GM12878 (cell line): ENCODE data around the gene IL18RAP. TPM values are rescaled to one million over a fixed set of nuclear protein-coding genes. Genes with fewer than 3 reads are reported as not detected.
A peak's percentile ranks its signal among the peaks of the same experiment; 100 is the strongest.

ENCODE experiments used
- ATF7 ChIP-seq: fragments of 450-650 bp; IDR thresholded peaks from 2 replicates; pipeline ENCODE4 v1.6.1; 2016; ENCODE audit warnings: low read depth, mild to moderate bottlenecking
- BCL11A ChIP-seq: IDR thresholded peaks from 2 replicates; pipeline ENCODE4 v1.6.1; 2011; ENCODE audit warnings: low read depth, low read length
- BCL3 ChIP-seq: IDR thresholded peaks from 2 replicates; pipeline ENCODE4 v1.6.1; 2011; ENCODE audit warnings: borderline replicate concordance, low read depth, mild to moderate bottlenecking, moderate library complexity, low read length; ENCODE audit not compliant: insufficient read depth, poor library complexity, severe bottlenecking
- DPF2 ChIP-seq: fragments of 450-650 bp; IDR thresholded peaks from 2 replicates; pipeline ENCODE4 v1.6.1; 2017; ENCODE audit warnings: mild to moderate bottlenecking
- FOXK2 ChIP-seq: fragments of 450-650 bp; IDR thresholded peaks from 2 replicates; pipeline ENCODE4 v1.6.1; 2017; ENCODE audit warnings: mild to moderate bottlenecking, moderate library complexity
- IRF3 ChIP-seq: fragments of 450-650 bp; IDR thresholded peaks from 2 replicates; pipeline ENCODE4 v1.6.1; 2014; ENCODE audit warnings: mild to moderate bottlenecking
- JUND ChIP-seq: IDR thresholded peaks from 2 replicates; pipeline ENCODE4 v1.6.1; 2012; ENCODE audit warnings: low read depth, mild to moderate bottlenecking, low read length, improper control_type of control experiment, moderate library complexity
- MTA3 ChIP-seq: IDR thresholded peaks from 2 replicates; pipeline ENCODE4 v1.6.1; 2012; ENCODE audit warnings: low read length, inconsistent platforms, borderline replicate concordance
- MYB ChIP-seq: fragments of 150-350 bp; IDR thresholded peaks from 2 replicates; pipeline ENCODE4 v1.6.1; 2014; ENCODE audit warnings: mild to moderate bottlenecking, low read depth, low read length, borderline replicate concordance
- PBX3 ChIP-seq: IDR thresholded peaks from 2 replicates; pipeline ENCODE4 v1.6.1; 2011; ENCODE audit warnings: mild to moderate bottlenecking, low read depth, low read length, moderate library complexity; ENCODE audit not compliant: insufficient replicate concordance
- PKNOX1 ChIP-seq: fragments of 450-650 bp; IDR thresholded peaks from 2 replicates; pipeline ENCODE4 v1.6.1; 2016; ENCODE audit warnings: mild to moderate bottlenecking
- PML ChIP-seq: IDR thresholded peaks from 2 replicates; pipeline ENCODE4 v1.6.1; 2012; ENCODE audit warnings: low read length, inconsistent platforms
- POLR2AphosphoS5 ChIP-seq: IDR thresholded peaks from 2 replicates; pipeline ENCODE4 v1.6.1; 2011; ENCODE audit warnings: mild to moderate bottlenecking, low read length, inconsistent platforms
- RAD21 ChIP-seq: IDR thresholded peaks from 2 replicates; pipeline ENCODE4 v1.6.1; 2011; ENCODE audit warnings: mild to moderate bottlenecking, low read depth, low read length, moderate library complexity; ENCODE audit not compliant: insufficient read depth
- STAT3 ChIP-seq: IDR thresholded peaks from 2 replicates; pipeline ENCODE4 v1.6.1; 2011; ENCODE audit warnings: low read depth, low read length, improper control_type of control experiment
- SUZ12 ChIP-seq: fragments of 200-600 bp; sonication (generic); IDR thresholded peaks from one replicate; pipeline ENCODE4 v1.6.1; 2018; ENCODE audit warnings: antibody characterized with exemption, mild to moderate bottlenecking; ENCODE audit not compliant: unreplicated experiment
- TAF1 ChIP-seq: IDR thresholded peaks from 2 replicates; pipeline ENCODE4 v1.6.1; 2011; ENCODE audit warnings: mild to moderate bottlenecking, low read depth, low read length, borderline replicate concordance
- TCF3 ChIP-seq: IDR thresholded peaks from 2 replicates; pipeline ENCODE4 v1.6.1; 2012; ENCODE audit warnings: low read depth, mild to moderate bottlenecking, low read length, borderline replicate concordance; ENCODE audit not compliant: insufficient read depth
- WRNIP1 ChIP-seq: IDR thresholded peaks from 2 replicates; pipeline ENCODE4 v1.6.1; 2011; ENCODE audit warnings: low read depth, low read length, improper control_type of control experiment, borderline replicate concordance
- ZNF24 ChIP-seq: fragments of 450-650 bp; IDR thresholded peaks from 2 replicates; pipeline ENCODE4 v1.6.1; 2017; ENCODE audit warnings: antibody characterized with exemption, mild to moderate bottlenecking
- polyA plus RNA-seq, 11 experiments: library from polyadenylated mRNA; depleted of rRNA in 4 of 11; unstranded in 6 of 11; stranded (reverse) in 5 of 11; fragments of >200 nt; fragmentation: Nextera tagmentation in 4 of 11; fragmentation: Illumina TruSeq in 1 of 11; extraction: Ambion mirVana in 4 of 11; extraction: Trizol in 1 of 11; gene quantifications; 1 replicate in 1 of 11; 2 replicates in 10 of 11; pipeline versions ENCODE4 v1.2.1 to v1.2.3, GENCODE V29; 2011 to 2016; ENCODE audit warnings: inconsistent platforms in 2 of 11, missing spikeins in 2 of 11, low read depth in 1 of 11
- total RNA-seq, 4 experiments: library from RNA; depleted of rRNA in 3 of 4; stranded (reverse); fragments of >200 nt in 3 of 4; fragmentation: Illumina TruSeq in 1 of 4; extraction: Trizol in 1 of 4; gene quantifications; 2 replicates each; pipeline versions ENCODE4 v1.2.1 to v1.2.3, GENCODE V29; 2013 to 2021
- TF ChIP-seq, protein P1 (sequence below): fragments of 450-650 bp; formaldehyde crosslinking; IDR thresholded peaks from 2 replicates; pipeline ENCODE4 v1.4.0; 2020; ENCODE audit warnings: mild to moderate bottlenecking, moderate library complexity

Gene IL18RAP
- total and polyA plus RNA-seq, 10 of the 15 experiments (the other 5 are each of a cell fraction or from before 2014, with no cell fraction given): 0.37 to 1.6 (median 0.75) TPM; not detected in 1

DNA sequence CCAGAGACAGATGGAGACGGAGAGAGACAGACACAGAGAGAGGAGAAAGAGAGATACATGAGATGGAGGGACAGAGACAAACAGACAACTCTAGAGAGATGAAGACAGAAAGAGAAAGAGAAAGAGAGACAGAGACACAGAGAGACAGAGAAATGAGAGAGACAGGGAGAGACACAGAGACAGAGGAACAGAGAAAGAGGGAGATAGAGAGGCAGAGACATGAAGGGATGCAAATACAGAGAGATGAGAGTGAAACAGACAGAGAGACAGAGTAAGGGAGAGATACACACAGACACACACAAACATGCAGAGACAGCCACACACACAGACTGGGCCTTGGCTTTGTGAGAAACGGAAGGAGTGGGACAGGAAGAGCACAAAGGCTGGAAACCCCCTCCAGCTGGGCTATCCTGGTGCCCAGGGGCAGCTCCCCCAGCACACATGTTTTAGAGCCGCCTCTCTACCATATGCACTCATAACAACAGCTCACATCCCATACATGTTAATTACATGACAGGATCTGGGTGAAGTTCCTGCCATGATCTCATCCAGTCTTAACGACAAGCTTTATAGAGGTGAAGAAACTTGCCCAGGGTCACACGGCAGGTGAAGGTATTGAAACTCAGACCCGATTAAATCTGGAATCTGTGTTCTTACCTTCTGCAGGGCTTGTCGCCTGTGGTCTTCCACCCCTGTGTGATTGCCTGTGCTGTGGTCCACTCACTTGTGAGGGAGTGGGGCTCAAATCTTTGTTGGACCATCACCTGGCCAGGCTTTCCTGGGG, 35.0 kb upstream of the IL18RAP start (continued):
- TF ChIP-seq BCL3: peak; percentile 92
- TF ChIP-seq, protein P1, sequence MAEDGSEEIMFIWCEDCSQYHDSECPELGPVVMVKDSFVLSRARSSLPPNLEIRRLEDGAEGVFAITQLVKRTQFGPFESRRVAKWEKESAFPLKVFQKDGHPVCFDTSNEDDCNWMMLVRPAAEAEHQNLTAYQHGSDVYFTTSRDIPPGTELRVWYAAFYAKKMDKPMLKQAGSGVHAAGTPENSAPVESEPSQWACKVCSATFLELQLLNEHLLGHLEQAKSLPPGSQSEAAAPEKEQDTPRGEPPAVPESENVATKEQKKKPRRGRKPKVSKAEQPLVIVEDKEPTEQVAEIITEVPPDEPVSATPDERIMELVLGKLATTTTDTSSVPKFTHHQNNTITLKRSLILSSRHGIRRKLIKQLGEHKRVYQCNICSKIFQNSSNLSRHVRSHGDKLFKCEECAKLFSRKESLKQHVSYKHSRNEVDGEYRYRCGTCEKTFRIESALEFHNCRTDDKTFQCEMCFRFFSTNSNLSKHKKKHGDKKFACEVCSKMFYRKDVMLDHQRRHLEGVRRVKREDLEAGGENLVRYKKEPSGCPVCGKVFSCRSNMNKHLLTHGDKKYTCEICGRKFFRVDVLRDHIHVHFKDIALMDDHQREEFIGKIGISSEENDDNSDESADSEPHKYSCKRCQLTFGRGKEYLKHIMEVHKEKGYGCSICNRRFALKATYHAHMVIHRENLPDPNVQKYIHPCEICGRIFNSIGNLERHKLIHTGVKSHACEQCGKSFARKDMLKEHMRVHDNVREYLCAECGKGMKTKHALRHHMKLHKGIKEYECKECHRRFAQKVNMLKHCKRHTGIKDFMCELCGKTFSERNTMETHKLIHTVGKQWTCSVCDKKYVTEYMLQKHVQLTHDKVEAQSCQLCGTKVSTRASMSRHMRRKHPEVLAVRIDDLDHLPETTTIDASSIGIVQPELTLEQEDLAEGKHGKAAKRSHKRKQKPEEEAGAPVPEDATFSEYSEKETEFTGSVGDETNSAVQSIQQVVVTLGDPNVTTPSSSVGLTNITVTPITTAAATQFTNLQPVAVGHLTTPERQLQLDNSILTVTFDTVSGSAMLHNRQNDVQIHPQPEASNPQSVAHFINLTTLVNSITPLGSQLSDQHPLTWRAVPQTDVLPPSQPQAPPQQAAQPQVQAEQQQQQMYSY (CRISPR knock-in tag): no peak
- peak; percentile 13; the same call in 1 of the 2 replicates for TF ChIP-seq PML
- TF ChIP-seq ATF7: 0 out of 2 replicates have a peak, but pooled peaks have one; percentile 9
- no peak for TF ChIP-seq MYB
- TF ChIP-seq FOXK2: no peak
- peak; percentile 50; the same call in 1 of the 2 replicates for TF ChIP-seq BCL11A
- no peak for TF ChIP-seq STAT3
- no peak for TF ChIP-seq TAF1
- TF ChIP-seq RAD21: no peak
- no peak for TF ChIP-seq MTA3
- peak; percentile 85 for TF ChIP-seq TCF3
- TF ChIP-seq DPF2: 0 out of 2 replicates have a peak, but pooled peaks have one; percentile 52
- TF ChIP-seq PBX3: no peak
- no peak for TF ChIP-seq ZNF24
- TF ChIP-seq PKNOX1: peak; percentile 25; the same call in 1 of the 2 replicates
- TF ChIP-seq SUZ12: no peak
- TF ChIP-seq WRNIP1: no peak
- TF ChIP-seq IRF3: no peak
- TF ChIP-seq POLR2AphosphoS5: peak; percentile 56
- no peak for TF ChIP-seq JUND
